ENCODE measurements around the gene KIAA1671.

KIAA1671 gene

DNA sequence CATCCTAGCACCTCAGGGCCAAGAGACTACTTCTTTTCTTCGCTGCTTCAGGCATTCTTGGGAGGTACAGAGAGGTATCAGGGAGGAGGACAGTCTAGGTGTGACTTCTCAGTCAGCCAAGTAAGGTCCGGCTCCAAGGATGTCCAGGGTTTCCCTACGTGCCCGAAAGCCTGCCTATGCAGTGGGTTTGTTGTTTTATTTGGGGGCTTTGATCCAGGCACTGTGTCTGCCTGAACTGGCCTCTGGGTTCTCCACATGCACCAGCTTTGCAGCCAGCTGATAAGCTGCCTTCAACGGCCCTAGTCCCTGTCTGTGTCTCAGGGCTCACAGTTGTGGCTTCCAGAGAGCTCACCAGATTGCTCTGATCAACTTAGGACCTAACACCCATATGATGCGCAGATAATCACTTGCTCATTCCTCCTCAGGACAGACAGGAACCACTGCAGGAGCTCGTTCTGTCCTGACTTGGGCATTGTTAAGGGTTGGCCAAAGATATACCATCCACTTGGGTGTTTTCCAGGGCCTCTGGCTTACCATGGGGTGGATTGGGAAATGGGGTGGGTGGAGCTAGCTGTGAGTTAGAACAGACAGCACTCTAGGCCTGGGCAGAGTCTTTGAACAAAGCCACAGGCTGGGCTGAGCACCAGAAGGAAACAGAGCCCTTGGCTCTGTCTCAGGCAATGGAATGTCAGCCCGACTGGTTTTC, 201.6 kb downstream of the KIAA1671 start:
- DNase-seq: no peak

DNA sequence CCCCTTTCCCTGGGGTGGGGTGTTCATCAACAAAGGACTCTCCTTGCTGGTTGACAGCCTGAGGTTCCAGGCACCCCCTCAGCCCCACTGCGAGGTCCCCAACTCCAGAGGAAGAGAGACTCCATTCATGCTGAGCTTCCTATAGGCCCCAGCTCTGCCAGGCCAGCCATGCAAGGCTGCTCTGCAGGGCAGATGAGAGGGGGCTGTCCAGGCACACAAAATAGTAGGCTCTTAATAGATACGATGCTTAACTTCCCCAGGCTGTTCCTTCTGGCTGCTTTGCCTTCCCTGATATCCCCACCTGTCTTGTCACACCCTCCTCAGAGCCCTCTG, 202.1 kb downstream of the KIAA1671 start:
- DNase-seq: no peak

DNA sequence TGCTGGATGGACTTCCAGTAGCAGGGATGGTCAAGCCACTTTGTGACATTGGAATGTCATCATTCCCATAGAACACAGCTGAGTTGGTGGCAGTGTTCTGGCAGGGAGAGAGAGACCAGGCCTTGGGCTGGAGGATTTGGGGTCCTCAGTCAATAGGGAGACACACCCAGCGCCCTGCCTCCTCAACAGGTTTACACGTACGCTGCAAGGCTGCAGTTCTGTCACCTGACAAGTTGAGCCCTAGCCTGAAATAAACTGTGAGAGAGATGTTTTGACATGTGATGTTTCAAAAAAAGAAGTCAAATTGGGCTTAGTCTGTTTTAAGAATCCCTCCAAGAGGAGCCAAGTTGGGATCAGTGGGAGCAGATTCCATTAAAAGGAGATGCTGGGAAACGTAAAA, 204.2 kb downstream of the KIAA1671 start:
- DNase-seq: no peak

DNA sequence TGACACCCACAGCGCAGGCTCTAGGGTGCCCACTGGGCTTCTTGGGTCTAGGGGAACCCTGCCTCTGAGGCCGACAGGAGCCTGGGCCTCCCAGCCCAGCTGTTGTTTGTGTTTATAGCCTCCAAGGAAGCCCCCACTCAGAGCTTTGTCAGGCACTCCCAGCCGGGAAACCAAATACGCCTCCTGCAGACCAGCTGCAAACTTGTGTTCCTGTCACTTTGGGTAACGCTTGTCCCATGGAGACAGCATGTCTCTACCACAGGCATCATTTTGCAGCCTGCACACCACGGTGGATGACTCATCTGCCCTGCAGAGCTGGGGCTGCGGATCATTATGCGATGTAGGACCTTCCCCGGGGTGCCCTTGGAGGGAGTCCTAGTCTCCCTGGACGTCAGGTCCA, 206.5 kb downstream of the KIAA1671 start:
- DNase-seq: no peak

DNA sequence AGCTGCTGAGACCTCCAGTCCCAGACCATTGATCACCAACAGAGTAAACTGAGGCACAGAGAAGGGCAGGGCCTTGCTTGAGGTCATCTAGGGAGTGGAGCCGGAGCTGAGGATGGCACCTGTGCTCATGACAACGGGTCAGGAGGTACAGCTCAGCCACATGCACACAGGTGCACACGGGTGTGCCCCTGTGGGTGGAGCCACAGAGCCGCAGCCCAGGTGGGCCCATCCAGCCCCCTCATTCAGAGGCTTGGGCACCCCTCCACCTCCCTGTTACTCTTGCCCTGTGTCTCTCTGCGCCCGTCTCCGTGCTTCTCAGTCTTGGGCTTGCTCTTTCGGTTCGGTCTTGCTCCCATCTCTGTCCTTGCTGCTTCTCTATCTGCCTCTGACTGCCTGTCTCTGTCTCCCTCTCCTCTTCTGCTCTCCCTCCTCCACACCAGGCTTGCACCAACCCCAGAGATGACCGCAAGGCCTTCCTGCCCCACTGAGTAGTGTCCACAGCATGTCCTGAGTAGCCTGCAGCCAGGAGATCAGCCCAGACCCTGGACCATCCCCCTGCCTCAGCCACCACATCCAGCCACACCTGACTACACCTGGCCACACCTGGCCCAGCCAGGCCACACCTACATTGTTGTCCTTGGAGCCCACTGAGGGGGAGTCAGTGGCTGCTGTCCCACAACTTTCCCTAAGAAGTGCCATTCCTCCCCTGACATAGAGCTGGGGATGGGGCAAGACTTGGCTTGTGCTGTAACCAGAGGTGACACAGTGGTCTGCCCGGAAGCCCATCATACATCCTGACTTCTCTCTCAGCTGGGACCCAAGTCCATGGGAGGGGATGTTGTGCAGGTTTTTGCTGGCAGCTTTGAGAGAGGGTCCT, 207.8 kb downstream of the KIAA1671 start:
- no peak for DNase-seq

DNA sequence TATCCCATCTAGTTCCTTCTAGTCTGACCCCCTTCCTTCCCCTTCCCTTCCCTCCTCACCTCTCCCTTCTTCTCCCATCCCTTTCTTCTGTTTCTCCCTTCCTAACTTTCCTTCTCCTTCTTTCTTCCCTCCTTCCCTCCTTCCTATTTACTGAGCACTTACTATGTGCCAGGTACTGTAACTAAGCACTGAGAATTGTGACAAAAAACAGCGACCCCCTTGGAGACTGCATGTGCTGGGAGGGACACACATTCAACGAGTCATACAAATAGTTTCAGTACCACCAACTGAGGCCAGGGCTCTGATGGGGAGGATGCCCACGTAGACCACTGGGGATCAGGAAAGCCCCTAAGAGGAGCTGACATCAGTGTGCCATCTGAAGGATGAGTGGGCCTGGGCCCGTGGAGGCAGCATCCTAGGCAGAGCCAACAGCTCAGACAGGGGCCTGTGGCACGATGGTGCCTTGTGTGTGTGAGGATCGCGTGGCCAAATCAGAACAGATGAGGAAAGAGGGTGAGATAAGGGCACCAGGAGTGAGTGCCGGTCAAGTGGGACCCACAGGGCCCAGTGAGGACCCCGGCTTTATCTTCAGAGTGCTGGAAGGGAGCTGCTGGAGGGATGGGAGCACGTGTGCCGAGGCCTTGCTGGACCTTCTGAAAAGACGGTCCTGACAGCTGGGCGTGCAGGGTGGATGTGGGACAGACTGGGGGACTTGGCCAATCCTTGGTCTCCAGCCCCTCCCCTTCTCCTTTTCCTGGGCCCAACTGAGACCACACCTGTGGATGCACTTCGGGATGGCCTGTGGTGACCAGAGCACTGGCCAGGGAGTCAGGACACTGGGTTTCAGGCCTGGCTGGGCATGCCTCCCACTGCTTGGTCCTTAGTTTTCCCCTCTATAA, 208.8 kb downstream of the KIAA1671 start:
- DNase-seq: no peak

DNA sequence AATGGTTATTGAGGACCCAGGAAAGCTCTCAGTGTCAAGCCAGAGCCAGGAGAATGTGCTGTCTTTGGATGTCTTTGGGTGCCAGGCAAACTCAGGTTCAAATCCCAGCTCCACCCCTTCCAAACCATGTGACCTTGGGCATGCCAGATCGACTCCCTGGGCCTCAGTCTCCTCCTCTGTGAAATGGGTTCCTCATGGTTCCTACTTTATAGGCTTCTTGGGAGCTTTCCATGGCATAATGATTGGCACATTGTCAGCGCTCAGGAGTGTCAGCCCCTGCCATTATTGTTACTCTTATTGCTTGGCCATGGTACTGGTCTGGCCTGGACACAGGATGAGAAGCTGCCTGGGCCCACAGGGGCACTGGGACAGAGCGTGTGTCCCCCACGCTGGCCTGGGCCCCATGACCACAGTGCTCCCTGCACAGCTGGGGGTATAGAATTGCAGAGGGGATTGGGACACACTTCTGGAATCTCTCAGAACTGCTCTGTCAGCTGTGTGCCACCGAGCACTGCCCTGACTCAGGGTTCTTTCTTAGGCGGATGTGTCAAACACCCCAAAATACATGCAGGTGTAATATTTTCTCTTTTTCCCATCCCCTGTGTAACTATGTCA, 209.5 kb downstream of the KIAA1671 start:
- DNase-seq: no peak

DNA sequence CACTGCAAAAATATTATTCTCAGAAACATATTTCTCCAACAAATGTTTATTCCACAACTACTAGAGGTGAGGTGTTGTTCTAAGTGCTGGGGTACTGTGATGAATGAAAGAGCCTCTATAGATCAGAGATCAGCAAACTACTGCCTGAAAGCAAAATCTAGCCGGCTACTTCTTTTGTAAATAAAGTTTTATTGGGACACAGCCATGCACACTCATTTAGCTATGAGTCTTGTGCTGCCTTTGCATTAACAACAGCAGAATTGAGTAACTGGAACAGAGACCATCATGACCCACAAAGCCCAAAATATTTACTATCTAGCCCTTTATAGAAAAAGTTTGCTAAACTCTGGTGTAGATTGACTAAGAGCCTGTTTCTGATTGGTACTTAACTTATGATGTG, 210.0 kb downstream of the KIAA1671 start:
- no peak for DNase-seq

DNA sequence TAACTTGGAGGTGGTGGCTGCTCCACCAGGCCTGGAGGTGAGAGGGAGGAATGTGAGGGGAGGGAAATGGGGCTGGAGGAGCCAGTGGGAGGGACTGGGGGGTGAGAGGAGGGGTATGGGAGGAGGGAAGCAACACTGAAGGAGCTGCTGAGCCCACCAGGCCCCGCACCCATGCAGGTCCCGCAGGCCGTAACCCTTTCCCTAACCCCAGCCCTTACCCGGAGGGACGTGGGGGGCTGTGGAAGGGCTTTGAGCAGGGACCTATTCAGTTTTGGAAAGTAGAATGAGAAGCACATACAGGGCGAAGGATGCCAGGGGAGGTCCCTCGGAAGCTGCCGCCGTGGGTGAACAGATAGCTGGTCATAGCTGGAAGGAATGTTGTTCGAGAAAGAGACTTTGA, 213.3 kb downstream of the KIAA1671 start:
- no peak for DNase-seq

DNA sequence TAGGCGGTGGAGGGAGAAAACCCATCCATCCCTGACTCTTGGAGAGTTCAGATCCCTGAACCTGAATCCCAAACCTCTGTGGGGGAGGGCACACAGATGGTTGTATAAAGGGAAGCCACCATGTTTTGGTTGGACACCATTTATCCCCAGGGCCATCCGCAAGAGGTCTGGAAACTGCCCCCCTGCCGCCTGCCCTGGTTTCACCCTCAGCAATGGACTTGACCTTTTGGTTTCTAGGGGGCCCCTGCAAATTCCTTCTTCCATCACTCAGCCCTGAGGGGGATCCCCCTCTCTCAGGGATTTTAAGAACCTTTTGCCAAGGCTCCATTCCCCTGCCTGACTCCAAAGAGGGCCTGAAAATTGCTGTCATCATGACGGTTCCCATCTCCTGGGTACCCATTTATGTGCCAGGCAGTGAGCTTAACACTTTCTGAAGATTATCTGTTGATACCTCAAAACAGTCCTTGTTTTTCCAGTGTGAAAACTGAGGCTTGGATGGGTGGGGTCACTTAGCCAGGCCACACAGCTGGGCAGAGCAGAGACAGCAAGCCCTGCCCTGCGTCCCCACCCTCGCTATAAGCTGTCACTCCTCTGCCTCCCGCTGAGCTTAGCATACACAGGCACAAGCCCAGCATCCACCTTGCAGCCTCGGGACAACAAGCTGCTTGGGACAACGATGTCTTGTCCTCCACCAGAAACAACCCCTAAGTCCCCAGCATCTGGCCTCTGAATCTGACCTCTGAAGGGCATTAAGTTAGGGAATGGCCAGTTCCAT, 213.9 kb downstream of the KIAA1671 start:
- DNase-seq: no peak

DNA sequence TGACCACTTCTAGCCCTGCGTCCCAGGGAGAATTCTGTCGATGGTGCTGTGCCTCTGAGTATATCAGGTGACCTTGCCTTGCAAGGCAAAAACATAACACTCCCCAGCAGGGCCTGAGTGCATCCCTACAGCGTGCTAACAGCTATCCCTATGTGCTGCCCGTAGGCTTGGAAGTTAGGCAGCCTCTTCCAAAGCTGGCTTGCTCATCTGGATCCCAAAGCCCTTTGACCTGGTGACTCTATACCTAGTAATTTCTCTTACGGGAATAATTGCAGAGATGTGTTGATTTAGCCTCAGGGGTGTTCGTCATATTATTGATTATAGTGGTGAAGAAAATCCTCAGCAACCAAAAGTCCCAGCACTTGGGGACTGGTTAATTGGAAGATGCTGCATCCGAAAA, 214.6 kb downstream of the KIAA1671 start:
- DNase-seq: no peak

DNA sequence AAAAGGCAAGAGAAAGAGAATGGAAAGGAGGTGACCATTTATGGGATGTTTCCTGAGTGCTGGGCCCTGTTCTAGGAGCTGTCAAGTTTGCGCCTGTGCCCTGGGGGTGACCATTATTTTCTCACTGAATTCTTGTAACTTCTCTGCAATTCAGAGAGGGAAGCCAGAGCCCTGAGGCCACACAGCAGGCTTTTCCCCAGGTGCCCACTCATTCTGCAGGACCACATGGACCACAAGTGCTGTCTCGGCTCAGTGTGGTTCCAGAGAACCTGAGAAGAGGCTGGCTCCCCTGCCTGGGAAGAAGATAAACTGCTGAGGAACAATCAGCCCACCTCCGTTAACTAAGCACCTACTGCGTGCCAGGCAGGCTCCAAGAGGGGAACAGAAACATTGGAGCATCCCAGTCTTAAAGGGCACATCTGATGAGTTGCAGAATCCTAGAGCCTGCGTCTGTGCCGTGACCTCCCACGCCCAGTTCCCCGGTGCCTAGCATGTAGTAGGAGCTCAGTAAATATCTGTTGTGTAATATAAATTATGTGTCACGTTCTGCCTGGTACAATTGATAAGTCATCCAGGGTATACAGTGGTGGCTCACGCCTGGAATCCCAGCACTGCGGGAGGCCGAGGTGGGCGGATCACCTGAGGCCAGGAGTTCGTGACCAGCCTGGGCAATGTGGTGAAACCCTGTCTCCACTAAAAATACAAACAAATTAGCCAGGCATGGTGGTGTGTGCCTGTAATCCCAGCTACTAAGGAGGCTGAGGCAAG, 215.5 kb downstream of the KIAA1671 start:
- DNase-seq: no peak

DNA sequence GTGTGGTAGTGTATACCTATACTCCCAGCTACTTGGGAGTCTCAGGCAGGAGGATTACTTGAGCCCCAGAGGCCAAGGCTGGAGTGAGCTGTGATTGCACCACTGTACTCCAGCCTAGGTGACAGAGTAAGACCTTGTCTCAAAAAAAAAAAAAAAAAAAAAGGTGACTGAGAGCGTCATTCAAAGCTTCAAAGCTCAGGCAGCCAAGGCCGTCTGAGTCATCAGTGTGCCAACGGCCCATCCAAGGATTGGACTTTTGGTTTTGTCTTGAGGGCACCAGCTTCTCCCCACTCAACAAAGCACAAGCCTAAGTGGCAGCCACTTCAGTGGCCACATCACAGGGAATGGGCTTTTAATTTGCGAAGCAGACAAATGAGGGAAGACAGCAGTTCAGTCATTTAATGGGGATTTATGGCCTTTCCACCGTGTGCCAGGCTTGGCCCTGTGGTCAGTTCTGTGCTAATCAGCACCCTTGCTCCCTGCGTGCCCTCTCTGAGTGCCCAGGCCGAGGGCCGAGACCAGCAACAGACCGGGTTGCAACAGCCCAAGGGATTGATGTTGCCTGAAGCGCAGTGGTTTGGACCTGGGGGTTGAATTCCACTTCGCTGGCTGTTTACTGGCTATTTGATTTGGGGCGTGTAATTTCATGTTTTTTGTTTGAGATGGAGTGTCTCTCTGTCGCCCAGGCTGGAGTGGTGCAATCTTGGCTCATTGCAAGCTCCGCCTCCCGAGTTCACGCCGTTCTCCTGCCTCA, 216.9 kb downstream of the KIAA1671 start:
- no peak for DNase-seq

DNA sequence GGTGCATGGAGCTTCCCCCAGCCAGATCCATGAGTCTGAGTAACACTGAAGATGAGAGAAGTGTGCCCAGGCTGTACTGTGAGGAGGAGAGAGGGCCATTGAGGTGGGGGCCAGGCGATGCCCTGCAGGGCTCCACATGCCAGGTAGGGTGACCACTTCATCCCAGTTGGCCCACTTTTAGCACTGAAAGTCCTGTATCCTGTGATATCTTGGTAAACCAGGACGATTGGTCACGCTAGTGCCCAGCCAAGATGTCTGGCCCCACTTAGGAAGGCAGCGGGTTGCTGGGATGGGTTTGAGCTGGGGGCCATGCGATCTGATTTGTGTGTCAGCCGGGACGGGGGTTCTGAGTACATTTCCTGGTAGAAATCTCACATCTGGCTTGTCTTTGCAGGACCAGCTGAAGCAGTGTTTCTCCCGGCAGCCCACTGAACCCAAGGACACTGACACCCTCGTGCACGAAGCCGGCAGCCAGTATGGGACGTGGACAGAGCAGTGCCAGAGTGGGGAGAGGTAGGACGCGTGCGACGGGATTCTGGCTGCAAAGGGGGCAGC, 218.0 kb downstream of the KIAA1671 start:
- no peak for DNase-seq

DNA sequence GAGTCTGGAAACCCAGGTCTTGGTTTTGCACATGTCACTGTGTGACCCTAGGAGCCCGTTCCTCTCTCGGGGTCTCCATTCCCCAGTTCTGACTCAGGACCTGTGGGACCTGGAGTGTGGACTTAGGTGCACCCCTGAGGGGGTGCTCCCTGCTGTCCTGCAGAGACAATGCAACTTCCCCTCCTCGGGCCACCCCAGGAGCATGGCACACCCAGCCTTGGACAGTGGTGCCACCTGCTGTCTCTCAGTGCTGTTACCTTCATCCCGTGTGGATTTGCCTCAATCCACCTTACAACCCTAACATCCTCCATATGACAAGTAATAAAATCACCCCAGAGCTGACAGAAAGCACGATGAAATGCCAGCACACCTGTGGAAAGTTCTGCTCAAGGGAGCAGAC, 219.6 kb downstream of the KIAA1671 start:
- no peak for DNase-seq

DNA sequence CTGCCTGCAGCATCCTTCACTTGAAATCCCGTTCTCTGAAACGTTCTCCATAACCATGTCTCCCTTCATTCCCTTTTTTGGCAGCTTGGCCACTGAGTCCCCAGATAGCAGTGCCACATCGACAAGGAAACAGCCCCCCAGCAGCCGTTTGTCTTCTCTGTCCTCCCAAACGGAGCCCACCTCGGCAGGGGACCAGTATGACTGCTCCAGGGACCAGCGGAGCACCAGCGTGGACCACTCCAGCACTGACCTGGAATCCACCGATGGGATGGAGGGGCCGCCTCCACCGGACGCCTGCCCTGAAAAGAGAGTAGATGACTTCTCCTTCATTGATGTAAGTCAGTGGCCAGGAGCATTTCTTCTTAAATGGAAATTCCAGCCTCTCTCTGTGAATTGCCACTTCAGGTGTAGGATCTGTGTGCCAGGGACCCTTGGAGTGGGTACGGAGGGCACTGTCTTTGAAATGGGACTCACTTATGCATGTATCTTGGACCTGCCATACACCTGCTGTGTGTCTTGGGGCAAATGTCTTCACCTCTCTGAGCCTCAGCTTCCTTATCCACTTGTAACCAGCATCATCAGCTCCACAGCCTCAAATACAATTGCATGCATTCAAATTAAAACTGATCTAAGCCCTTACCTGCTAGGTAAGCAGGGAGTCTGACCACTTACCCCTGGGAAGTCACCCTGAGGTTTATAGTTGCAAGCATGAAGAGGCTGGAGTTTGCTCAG, 221.8 kb downstream of the KIAA1671 start:
- DNase-seq: no peak

DNA sequence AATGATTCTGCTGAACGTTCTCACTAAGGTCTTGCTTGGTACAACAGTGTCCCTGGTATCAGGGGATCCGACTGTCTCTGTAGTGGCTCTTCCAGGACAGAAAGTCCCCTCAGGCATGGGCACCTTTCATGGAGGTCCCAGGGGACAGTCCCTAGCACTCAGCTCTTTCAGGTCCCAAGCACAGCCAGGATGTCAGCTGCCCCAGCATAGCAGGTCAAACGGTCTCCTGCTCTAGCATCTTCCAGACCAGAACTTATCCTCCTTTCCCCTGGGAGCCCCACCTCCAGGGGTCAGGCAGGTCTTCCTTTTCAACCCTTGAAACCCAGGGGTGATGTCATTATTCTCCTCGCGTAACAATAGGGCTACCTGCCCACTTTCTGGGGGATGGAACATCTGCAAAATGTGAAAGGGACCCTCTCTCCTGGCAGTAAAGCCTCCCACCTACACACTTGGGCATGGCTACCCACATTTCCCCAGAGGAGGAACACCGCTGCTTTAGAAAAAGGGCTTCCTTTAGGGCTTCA, 222.4 kb downstream of the KIAA1671 start:
- no peak for DNase-seq

DNA sequence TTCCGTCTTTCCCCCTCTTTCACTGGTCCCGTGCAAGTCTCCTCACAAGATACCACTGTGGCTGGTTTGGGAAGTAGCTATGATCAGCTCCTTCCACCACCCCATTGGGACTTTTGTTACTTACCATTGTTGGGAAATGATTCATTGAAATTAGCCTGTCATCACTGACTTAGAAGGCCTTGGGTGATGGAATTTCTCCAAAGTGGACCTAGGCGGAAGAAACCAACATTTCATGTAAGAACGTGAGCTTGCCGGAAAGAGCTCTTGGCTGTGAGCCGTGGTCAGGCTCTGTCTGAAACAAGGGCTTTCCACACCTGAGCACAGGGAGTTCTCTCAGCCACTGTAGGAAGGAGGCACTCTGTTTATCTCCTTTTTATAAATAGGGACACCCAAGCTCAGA, 223.7 kb downstream of the KIAA1671 start:
- DNase-seq: no peak

DNA sequence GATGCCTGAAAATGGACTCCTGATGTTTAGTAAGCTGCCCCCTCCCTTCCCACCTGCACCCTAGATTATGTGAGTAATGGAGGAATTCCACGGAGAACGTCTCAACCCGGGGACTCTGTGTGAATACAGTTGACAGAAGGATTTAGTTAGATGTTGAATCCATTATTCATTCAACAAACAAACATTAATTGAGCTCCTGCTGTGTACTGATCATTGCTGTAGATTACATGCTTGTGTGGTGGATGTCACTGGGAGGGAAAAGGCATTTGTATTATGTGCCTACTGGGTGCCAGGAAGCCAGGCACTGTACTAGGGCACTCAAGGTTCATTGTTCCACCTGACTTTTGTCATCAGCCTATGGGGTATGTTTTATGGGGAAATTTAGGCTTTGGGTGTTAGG, 224.3 kb downstream of the KIAA1671 start:
- no peak for DNase-seq
